Measurements from ENCODE around the gene AGAP1.

The AGAP1 gene

DNA sequence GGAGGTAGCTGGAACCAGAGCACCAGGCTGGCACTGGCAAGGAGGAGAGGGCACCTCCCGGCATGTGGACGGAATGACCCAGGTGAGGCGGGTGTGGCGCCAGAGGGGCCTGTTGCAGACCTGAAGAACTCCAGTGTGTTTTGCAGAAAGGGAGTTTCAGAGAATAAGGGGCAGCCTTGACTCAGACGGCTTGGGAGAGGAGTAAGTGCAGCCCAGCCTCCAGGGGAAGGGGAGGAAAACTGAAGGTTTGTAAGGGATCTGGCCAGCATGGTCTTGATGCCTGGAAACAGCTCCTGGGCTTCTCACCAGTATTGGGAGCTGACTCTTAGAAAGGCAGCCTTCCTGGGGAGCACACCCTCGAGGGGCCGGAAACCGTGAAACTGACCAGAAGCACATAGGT is 101.1 kb downstream of the AGAP1 start:
- TF ChIP-seq, protein P1, sequence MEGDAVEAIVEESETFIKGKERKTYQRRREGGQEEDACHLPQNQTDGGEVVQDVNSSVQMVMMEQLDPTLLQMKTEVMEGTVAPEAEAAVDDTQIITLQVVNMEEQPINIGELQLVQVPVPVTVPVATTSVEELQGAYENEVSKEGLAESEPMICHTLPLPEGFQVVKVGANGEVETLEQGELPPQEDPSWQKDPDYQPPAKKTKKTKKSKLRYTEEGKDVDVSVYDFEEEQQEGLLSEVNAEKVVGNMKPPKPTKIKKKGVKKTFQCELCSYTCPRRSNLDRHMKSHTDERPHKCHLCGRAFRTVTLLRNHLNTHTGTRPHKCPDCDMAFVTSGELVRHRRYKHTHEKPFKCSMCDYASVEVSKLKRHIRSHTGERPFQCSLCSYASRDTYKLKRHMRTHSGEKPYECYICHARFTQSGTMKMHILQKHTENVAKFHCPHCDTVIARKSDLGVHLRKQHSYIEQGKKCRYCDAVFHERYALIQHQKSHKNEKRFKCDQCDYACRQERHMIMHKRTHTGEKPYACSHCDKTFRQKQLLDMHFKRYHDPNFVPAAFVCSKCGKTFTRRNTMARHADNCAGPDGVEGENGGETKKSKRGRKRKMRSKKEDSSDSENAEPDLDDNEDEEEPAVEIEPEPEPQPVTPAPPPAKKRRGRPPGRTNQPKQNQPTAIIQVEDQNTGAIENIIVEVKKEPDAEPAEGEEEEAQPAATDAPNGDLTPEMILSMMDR (conservative IDR thresholded peaks at IDR 0.05; ENCODE audit: low read depth, low read length), result no peak
- DNase-seq (ENCODE audit: low read depth), result no peak
- no peak overlapping the region for H3K4me3 ChIP-seq (ENCODE audit: low read depth, low read length)

DNA sequence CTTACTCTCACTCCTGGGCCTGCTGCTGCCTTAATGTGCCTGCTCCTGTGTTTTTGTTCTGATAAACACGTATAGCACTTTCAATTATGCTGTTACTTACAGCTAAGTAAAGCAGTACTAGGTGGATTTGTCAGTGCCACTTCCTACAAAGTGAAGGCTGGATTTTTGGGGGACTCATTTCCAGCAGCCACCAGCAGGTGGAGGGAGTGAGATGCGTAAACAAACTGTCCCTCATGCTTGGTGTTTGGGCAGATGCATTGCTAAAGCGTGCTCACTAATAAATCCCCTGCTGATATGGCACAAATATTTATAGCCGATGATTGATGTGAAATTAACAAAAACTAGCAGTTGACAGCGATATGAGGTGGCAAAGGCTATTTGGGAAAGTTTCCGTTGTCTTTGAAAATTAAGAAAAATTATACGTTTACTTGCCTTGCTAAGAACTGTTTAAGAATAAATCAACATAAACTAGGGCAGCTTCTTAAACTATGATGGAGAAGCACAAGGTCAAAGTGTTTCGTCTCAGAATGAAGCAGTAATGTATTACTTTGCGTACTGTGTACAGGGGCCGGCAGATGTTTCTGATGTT is 101.7 kb downstream of the AGAP1 start:
- TF ChIP-seq, protein P1 (conservative IDR thresholded peaks at IDR 0.05; ENCODE audit: low read depth, low read length), result peak; percentile 98
- H3K4me3 ChIP-seq (ENCODE audit: low read depth, low read length), result no peak overlapping the region
- DNase-seq (ENCODE audit: low read depth), result peak; percentile 90

DNA sequence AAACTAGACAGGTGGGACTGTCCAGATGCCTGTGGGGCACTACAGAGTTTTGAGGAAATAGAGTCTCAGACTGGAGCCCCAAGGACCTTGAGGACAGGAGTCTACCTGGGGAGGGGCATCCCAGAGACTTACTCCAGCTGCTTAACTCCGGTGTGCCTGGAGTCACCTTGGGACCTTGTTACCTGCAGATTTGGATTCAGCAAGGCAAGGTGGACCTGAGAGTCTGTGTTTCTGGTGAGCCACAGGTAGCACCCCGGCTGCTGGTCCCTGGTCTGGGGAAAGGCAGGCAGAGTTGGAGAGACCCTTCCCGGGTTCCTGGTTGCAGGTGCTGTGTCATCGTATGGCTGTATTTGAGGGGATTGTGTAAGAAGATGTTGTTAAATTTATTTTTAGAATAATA is 102.4 kb downstream of the AGAP1 start:
- TF ChIP-seq, protein P1 (conservative IDR thresholded peaks at IDR 0.05; ENCODE audit: low read depth, low read length), result no peak
- H3K4me3 ChIP-seq (ENCODE audit: low read depth, low read length), result no peak overlapping the region
- no peak for DNase-seq (ENCODE audit: low read depth)

DNA sequence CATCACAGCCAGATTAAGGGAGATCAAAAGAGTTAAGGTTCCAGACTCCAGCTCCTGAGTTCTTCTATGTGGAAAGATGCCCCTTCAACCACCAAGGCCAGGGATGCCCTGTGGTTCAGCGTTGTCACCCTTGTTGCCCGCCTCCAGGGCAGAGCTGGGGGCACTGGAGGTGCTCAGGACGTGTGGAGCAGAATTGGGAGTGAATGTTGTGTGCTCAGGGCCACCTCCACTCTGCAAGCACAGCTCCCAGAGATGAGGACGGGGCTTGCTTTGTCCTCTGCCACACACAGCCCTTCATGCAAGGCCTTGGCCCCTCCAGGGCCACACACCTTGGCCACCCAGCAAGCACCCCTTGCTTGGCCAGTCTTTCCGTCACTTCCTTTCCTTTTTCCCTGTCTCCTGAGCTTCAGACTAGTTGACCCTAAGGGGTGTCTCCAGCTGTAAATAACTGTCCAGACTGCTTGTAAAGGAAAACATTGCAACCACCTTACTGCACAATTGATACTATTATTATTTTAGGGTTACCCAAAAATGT is 103.3 kb downstream of the AGAP1 start:
- no peak for DNase-seq (ENCODE audit: low read depth)
- TF ChIP-seq, protein P1 (conservative IDR thresholded peaks at IDR 0.05; ENCODE audit: low read depth, low read length), result no peak
- no peak overlapping the region for H3K4me3 ChIP-seq (ENCODE audit: low read depth, low read length)

DNA sequence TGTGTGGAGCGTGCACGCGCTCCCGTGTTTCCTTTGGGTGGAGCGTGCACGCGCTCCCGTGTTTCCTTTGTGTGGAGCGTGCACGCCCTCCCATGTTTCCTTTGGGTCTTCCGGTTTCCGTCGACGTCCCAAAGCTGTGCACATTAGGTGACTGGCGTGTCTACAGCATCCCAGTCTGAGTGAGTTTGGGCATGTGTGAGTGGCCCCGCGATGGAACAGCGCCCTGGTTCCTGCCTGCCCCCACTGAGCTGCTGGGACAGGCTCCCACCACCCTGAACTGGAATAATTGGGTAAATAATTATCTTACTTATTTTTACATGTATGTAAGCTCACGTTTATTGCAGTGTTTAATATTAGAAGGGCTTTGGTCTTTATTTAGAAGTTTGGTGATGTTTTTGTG is 104.2 kb downstream of the AGAP1 start:
- TF ChIP-seq, protein P1 (conservative IDR thresholded peaks at IDR 0.05; ENCODE audit: low read depth, low read length), result no peak
- no peak overlapping the region for H3K4me3 ChIP-seq (ENCODE audit: low read depth, low read length)
- DNase-seq (ENCODE audit: low read depth), result no peak

DNA sequence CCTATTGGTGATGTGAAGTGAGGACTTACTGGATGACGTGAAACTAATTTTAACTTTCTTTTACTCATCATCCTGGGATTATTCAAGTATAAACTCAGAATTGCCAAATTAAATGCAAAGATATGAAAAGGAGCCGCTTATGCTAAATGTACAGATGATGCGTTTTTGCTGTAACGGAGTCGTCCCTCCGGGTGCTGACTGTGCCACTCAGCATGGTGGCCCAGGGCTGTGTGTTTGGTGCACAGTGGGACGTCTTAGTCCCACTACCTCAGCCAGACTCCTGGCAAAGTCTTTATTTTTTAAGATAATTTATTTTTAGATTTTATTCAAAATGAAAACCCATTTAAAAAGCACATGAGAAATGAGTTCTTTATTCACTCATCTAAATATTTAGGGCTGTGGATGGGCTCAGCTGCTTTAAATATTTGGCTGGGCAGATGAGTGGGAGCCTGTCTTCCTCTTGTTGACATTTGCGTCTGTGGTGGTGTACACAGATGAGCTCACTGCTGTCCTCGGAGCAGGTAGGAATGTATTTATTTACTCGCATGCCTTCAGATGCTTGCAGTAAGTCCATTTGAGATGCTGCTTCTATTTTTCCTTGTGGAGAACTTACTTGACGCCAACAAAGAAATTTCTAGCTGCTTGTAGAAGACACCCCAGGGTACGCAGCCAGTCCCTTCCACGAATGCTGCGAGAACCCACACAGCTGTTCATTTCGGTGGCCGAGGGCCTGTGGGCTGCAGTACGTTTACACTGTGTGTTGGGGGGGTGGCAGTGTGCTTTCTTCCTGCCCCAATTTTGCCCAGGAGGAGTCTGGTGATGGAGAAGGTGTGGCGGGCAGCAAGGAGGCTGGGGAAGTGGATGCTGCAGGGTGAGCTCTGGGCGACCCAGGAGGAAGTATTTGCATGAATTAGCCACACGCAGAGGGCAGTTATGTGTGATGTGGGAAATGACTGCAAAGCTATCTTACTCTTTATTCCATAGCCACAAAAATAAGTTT is 105.0 kb downstream of the AGAP1 start:
- H3K4me3 ChIP-seq (ENCODE audit: low read depth, low read length), result no peak overlapping the region
- no peak for DNase-seq (ENCODE audit: low read depth)
- TF ChIP-seq, protein P1 (conservative IDR thresholded peaks at IDR 0.05; ENCODE audit: low read depth, low read length), result no peak
